ENCODE data around the gene SNRPA1.

The SNRPA1 gene

GRCh38 chr15:101310161-101310480, 15.1 kb upstream of the SNRPA1 start:
- no peaks in the 10 kb centered on the region for H3K36me3 Mint-ChIP-seq (ENCODE audit: low read depth)
- H3K4me1 Mint-ChIP-seq, result no peaks in the 10 kb centered on the region
- peaks cover 3% of the 10 kb centered on the region for H3K27me3 Mint-ChIP-seq
- H3K27ac Mint-ChIP-seq, result no peak overlapping the region
- H3K9me3 Mint-ChIP-seq, result no peaks in the 10 kb centered on the region
- DNase-seq (no peak), ATAC-seq (no peak)
- H3K4me3 Mint-ChIP-seq, result no peak overlapping the region

GRCh38 chr15:101309436-101310160, 14.6 kb upstream of the SNRPA1 start:
- ATAC-seq (no peak), DNase-seq (no peak)
- H3K36me3 Mint-ChIP-seq (ENCODE audit: low read depth), result no peaks in the 10 kb centered on the region
- H3K27me3 Mint-ChIP-seq, result peaks cover 3% of the 10 kb centered on the region
- no peaks in the 10 kb centered on the region for H3K4me1 Mint-ChIP-seq
- H3K9me3 Mint-ChIP-seq, result no peaks in the 10 kb centered on the region
- no peak overlapping the region for H3K27ac Mint-ChIP-seq
- no peak overlapping the region for H3K4me3 Mint-ChIP-seq

DNA sequence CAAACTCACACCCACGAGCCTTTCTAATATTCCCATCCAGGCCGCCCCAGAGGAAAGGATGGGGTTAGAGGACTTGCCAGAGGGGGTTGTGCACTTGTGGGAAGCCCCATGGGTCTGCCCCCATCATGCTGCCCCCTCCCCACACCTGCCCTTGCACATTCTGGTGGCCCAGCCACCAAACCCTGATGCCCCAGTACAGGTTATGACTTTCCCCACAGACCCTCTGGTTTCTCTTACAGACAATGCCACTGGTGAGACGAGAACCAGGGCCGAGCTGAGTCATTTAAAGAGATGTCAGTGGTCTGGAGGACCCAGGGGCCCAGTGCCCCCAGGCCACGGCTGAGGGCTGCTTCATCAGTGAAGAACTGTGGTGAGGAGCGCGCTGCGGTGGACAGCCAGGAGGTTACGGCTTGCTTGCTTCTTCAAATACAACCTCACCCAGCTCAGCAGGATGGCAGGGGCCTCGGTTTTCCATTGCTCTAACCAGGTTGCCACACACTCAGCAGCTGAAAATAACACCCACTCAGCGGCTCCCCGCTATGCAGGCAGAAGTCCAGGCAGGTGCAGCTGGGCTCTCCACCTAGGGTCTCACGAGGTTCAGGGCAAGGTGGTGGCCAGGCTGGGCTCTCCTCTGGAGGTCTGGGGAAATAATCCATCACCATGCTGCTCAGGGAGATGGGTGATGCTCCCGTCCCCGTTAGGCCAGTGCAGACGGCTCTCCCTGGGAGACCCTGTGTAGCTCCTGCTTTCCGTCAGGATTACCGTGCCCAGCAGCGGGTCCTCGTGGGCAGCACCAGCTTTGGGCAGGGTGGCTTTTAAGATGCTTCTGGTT, 13.8 kb upstream of the SNRPA1 start:
- H3K27ac Mint-ChIP-seq, result no peak overlapping the region
- H3K9me3 Mint-ChIP-seq, result no peaks in the 10 kb centered on the region
- ATAC-seq, result no peak

DNA sequence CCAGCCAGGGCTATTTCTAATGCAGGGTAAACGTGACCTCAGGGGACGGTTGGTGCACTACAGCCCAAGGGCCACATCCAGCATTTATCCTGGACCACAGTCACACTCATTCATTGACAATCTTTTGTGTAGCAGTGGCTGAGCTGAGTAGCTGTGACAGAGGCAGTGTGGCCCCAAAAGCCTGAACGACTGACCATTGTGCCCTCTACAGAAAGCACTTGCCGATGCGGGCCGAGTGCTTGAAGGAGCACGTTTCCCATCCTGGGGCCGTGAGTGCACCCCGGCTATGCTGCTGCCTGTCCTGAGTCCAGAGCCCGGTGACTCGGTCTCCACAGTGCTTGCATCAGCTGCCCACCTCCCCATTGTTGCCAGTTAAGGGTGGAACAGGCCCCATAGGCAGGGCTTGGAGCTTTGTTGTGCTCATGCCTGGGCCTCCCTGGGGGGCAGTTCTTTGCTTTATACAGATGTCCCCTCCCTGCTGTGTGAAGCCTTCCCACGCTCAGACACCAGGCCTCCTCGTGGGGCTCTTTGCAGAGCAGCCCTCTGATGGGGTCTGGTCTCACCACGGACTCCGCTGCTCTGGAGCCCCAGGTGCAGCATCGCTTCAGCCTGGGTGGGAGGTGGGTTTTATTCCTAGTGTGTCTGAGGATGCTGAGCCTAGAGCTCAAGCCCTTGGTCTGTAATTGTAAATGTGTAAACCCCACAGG, 13.0 kb upstream of the SNRPA1 start:
- peaks cover 3% of the 10 kb centered on the region for H3K27me3 Mint-ChIP-seq
- ATAC-seq (no peak), DNase-seq (no peak)
- no peak overlapping the region for H3K27ac Mint-ChIP-seq
- H3K36me3 Mint-ChIP-seq (ENCODE audit: low read depth), result no peaks in the 10 kb centered on the region
- no peak overlapping the region for H3K4me3 Mint-ChIP-seq
- no peaks in the 10 kb centered on the region for H3K4me1 Mint-ChIP-seq
- no peaks in the 10 kb centered on the region for H3K9me3 Mint-ChIP-seq

More for the DNA sequence above, 13.8 kb upstream of the SNRPA1 start:
- DNase-seq, result no peak
- H3K4me1 Mint-ChIP-seq, result no peaks in the 10 kb centered on the region
- no peaks in the 10 kb centered on the region for H3K36me3 Mint-ChIP-seq (ENCODE audit: low read depth)
- H3K4me3 Mint-ChIP-seq, result no peak overlapping the region
- peaks cover 3% of the 10 kb centered on the region for H3K27me3 Mint-ChIP-seq

DNA sequence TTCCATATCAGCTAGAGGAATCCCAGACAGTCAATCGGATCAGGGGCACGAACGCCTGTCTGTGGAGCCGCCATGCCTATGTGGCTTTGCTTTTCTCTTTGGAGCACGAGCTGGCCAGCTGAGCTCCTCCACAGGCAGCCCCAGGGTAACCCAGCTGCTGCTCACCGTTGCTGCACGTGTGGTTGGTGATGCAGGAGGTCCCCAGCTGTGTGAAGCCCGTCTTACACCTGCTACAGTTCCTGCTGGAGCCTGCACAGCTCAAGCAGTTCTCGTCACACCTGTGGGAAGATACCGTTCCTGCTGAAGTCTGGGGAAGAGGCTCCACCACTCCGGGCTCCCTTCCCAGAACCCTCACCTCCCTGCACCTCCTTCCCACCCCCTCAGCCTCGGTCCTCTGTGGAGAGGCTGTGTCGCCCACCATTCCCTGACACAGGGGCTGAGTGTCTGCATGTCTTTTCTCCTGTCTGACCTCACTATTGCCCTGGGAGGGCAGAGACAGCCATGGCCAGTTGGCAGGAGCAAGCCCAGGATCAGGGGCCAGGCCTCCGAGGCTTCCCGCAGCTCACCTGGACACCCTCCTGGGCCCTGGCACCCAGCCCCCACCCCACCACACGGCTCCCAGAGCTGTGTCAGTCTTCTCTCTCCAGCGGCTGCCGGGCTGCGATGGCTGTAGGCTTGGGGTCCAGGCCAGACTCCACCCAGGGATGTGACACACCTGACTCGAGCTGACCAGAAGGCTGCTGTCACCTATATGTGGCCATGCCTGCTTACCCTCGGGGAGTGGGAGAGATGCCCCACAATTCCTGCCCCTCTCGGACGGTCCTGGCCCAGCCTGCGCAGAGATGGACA, 12.2 kb upstream of the SNRPA1 start:
- Mint-ChIP-seq H3K9me3 (no peaks in the 10 kb centered on the region), H3K27me3 (peaks cover 3% of the 10 kb centered on the region), H3K4me1 (no peaks in the 10 kb centered on the region), H3K27ac (no peak overlapping the region), H3K36me3 (ENCODE audit: low read depth) (no peaks in the 10 kb centered on the region), H3K4me3 (no peak overlapping the region)
- ATAC-seq (no peak), DNase-seq (no peak)

- Mint-ChIP-seq H3K4me3 (no peak overlapping the region), H3K27me3 (no peaks in the 10 kb centered on the region), H3K9me3 (no peaks in the 10 kb centered on the region), H3K27ac (no peak overlapping the region), H3K4me1 (no peaks in the 10 kb centered on the region), H3K36me3 (ENCODE audit: low read depth) (no peaks in the 10 kb centered on the region)
- ATAC-seq (no peak), DNase-seq (no peak)
These were observed 11.4 kb upstream of the SNRPA1 start for GRCh38 chr15:101306341-101307047.

DNA sequence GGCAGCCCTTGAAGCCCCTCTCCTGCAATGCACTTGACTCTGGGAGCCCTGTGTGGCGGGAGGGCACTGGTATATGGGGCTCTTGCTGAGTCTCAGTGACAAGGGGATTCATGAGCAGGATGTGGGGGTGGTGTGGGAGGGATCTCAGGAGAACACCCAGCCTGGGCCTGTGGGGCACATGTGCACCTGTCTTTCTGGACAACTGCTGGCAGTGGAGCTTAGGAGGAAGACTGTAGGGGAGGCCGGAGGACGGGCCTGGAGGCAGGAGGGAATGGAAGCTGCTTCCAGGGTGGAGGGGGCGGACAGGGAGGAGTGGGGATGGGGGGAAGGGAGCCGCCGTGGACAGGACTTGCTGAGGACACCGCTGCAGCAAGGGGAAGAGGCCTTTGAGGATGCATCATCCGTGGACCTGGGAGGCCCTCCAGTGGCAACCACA, 10.8 kb upstream of the SNRPA1 start:
- no peaks in the 10 kb centered on the region for H3K4me1 Mint-ChIP-seq
- DNase-seq, result no peak

GRCh38 chr15:101303408-101303807, 8.4 kb upstream of the SNRPA1 start:
- Mint-ChIP-seq H3K9me3 (no peaks in the 10 kb centered on the region), H3K27me3 (no peaks in the 10 kb centered on the region), H3K36me3 (ENCODE audit: low read depth) (no peaks in the 10 kb centered on the region), H3K4me1 (no peaks in the 10 kb centered on the region), H3K27ac (no peak overlapping the region), H3K4me3 (no peak overlapping the region)
- no peak for DNase-seq
- ATAC-seq, result no peak

More for the DNA sequence above, 10.8 kb upstream of the SNRPA1 start:
- Mint-ChIP-seq H3K27me3 (no peaks in the 10 kb centered on the region), H3K27ac (no peak overlapping the region), H3K4me3 (no peak overlapping the region), H3K9me3 (no peaks in the 10 kb centered on the region), H3K36me3 (ENCODE audit: low read depth) (no peaks in the 10 kb centered on the region)
- no peak for ATAC-seq

GRCh38 chr15:101296418-101297405, 1.7 kb upstream of the SNRPA1 start:
- H3K36me3 Mint-ChIP-seq (ENCODE audit: low read depth), result peaks cover 29% of the 10 kb centered on the region
- DNase-seq (no peak), ATAC-seq (no peak)
- no peak overlapping the region for H3K27ac Mint-ChIP-seq
- peak overlapping the region; percentile 99 for H3K4me3 Mint-ChIP-seq
- H3K9me3 Mint-ChIP-seq, result no peaks in the 10 kb centered on the region
- no peaks in the 10 kb centered on the region for H3K27me3 Mint-ChIP-seq
- H3K4me1 Mint-ChIP-seq, result peaks cover 38% of the 10 kb centered on the region

GRCh38 chr15:101295607-101296161, 636 bp upstream of the SNRPA1 start:
- Mint-ChIP-seq H3K27me3 (no peaks in the 10 kb centered on the region), H3K4me1 (peaks cover 45% of the 10 kb centered on the region), H3K4me3 (peak overlapping the region; percentile 99), H3K36me3 (ENCODE audit: low read depth) (peaks cover 33% of the 10 kb centered on the region), H3K9me3 (no peaks in the 10 kb centered on the region), H3K27ac (peak overlapping the region; percentile 97)
- ATAC-seq (peak; percentile 57), DNase-seq (no peak)

DNA sequence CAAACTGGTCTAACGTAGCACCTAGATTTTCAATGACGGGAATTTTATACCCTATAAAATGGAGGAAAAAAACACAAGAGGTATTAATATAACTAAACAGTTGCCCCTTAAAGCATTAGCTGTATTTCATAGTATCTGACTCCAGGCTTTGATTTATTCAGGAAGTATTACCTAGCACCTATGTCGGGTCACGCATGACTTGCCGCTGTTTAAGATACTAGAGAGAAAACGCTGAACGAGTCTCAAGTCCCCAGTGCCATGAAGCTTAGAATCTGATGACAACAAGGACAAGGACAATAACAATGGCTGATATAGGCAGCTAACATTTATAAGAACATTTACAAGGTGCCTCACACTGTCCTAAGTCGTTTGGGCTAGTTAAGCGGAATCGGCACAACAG, 1.9 kb downstream of the SNRPA1 start:
- Mint-ChIP-seq H3K36me3 (ENCODE audit: low read depth) (peaks cover 52% of the 10 kb centered on the region), H3K9me3 (no peaks in the 10 kb centered on the region), H3K27ac (peak overlapping the region; percentile 97), H3K4me3 (peak overlapping the region; percentile 99), H3K4me1 (peaks cover 61% of the 10 kb centered on the region), H3K27me3 (no peaks in the 10 kb centered on the region)
- DNase-seq, result no peak
- ATAC-seq, result no peak

DNA sequence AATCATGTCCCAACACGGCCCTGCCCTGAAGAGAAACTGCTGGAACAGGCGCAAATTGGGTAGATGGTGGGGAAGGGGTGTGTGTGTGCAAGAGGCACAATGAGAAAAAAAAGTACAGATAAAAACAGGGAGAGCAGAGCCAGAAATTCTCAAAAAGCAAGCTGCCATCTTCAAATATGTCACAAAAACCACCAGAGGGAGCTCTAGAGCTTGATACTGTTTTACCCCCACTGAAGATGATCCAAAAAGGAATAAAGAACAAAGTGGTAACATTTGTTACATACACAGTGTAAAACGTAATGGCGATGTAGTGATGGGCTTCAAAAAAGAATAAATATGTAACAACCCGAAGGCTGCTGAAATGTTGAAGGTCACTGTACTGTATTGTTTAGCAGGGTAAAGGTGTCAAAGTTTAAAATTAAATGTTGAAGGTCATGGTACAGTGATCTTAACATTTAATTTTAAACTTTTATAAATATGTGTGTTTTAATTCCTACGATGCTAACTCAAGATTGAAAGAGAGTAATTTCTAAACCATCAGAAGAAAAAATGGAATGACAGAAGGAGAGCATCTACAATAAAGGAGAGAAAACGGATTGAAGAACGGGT, 6.0 kb downstream of the SNRPA1 start:
- H3K36me3 Mint-ChIP-seq (ENCODE audit: low read depth), result peaks cover 78% of the 10 kb centered on the region
- no peaks in the 10 kb centered on the region for H3K9me3 Mint-ChIP-seq
- H3K27ac Mint-ChIP-seq, result peak overlapping the region; percentile 57
- no peak overlapping the region for H3K4me3 Mint-ChIP-seq
- H3K4me1 Mint-ChIP-seq, result peaks cover 53% of the 10 kb centered on the region
- H3K27me3 Mint-ChIP-seq, result no peaks in the 10 kb centered on the region
- ATAC-seq, result peak; percentile 36
- no peak for DNase-seq

Measured in activated naive CD8-positive, alpha-beta T cell treated with anti-CD3 and anti-CD28 coated beads, Interleukin-2, amount 50 U/mL, for 24 hours (primary cell).